ENCODE results near the gene RNF130.

RNF130 gene

GRCh38 chr5:180084638-180085561 lies 13.3 kb upstream of the RNF130 start:
- no peak for DNase-seq

DNA sequence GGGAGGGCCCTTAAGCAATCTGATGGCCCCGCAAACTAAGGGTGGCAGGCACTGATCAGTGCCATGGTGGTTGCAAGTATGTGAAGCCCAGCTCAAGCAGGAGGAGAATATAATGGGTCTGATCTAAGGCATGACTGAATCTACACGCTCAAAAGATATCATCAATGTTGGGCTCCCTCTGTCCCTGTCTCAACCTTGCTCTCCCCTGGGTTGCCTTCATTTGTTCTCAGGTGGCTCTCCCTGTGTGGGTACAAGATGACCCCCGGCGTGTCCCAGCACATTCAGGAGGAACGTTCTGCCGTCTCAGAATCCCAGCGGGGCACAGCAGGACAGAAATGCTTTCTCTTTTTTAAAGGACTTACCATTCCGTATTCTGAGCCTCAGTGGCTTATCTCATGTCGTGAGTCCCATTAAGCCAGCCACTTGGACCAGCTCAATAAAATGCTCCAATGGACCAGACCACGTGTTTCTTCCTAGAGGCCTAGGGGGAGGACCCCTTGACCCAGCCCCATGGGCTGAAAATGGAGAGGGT lies 12.0 kb upstream of the RNF130 start:
- DNase-seq, result no peak

DNA sequence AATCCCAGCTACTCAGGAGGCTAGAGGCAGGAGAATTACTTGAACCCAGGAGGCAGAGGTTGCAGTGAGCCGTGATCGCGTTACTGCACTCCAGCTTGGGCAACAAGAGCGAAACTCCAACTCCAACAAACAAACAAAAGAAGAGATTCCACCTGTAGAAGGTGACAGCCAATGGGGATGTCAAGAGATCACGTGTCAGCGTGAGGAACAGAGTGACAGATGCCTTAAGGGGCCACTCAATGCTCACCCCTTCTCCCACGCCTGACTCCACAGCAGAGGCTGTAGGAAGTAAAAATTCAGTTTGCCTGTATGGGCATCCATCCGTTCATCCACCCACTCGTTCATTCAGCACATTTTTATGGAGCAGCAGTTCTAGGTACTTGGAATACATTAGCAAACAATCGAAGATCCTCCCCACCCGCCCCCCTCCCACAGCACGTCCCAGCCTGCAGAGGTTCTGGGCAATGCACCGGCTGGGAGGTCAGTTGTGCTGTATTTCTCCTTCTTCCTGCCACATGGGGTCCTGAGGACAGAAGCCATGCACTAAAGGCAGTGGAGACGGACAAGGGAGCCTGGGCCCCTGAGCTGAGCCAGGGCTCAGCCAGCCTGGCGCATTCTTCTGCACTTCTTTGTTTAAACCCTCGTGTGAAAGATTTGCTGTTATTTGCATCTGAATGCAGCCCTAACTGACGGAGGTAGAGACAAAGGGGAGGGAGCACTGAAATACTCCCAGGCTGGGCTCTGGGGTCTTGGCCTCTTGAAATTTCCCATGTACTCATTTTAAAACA lies 11.3 kb upstream of the RNF130 start:
- no peak for DNase-seq

DNA sequence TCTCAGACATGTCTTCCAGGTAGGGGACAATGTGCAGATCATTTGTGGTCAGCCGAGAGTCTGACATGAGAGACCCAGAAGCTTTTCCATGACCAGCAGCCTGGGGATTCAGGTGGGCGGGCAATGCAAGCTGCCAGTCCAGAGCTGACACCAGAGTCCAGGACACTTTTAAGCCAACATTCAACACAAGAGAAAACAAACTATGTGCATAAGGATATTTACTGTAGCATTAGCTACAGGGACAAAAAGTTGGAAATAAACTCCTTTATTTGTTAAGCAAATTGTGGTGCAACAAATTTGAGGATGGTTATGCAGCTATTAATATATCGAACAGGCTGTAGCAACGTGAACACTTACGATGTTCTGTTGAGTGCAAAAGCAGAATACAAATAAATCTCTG lies 9.9 kb upstream of the RNF130 start:
- DNase-seq, result no peak

DNA sequence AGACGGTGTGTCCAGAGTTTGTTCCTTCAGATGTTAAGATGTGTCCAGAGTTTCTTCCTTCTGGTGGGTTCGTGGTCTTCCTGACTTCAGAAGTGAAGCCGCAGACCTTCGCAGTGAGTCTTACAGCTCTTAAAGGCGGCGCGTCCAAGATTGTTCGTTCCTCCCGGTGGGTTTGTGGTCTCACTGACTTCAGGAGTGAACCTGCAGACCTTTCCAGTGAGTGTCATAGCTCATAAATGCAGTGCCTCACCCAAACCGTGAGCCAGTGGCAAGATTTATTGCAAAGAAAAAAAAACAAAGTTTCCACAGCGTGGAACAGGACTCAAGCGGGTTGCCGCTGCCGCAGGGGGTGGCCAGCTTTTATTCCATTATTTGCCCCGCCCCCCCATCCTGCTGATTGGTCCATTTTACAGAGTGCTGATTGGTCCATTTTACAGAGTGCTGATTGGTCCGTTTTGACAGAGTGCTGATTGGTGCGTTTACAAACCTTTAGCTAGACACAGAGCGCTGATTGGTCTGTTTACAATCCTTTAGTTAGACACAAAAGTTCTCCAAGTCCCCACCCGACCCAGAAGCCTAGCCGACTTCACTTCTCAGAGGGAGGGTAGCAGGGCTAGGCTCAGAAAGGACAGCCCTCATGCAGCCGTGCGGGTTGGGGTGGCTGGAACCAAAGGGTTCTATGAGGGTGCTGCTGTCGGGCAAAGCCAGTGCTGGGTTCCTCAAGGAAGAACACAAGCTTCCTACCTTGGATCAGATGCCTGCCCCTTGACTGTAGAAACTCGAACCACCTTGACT lies 9.1 kb upstream of the RNF130 start:
- DNase-seq, result peak; percentile 53

DNA sequence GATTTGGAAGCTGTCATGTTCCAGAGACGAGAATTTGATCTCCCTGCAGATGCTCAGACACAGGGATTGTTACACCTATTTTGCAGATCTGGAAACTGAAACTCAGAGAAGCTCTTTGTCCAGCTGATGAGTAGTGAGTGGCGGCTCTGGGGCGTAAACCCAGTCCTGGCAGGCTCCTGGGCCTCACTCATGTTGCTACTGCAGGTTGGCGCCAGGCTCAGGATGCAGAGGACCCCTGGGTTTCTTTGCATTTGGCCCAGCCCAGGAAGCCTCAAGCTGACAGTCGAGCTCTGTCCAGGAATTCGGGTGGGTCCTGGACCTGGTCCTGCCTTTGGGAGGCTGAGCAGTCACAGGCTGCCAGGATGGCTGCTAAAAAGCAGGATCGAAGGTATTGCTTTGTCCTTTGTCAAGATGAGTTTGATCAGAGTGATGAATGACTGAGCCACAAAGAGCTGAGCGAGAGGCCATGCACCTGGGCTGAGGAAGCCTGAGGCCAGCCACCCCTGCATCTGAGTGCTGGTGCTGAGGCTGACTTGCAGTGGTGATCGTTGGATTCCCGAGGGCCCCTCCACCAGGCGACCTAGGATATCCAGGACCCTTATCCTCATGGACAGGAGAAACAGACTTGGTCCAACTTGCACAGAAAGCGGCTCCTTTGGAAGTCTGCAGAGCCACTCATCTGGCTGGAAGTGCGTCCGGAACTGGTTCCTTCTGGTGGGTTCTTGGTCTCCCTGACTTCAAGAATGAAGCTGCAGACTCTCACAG lies 8.3 kb upstream of the RNF130 start:
- DNase-seq, result no peak

- no peak for DNase-seq
These were observed 6.8 kb upstream of the RNF130 start for GRCh38 chr5:180078348-180078747.

DNA sequence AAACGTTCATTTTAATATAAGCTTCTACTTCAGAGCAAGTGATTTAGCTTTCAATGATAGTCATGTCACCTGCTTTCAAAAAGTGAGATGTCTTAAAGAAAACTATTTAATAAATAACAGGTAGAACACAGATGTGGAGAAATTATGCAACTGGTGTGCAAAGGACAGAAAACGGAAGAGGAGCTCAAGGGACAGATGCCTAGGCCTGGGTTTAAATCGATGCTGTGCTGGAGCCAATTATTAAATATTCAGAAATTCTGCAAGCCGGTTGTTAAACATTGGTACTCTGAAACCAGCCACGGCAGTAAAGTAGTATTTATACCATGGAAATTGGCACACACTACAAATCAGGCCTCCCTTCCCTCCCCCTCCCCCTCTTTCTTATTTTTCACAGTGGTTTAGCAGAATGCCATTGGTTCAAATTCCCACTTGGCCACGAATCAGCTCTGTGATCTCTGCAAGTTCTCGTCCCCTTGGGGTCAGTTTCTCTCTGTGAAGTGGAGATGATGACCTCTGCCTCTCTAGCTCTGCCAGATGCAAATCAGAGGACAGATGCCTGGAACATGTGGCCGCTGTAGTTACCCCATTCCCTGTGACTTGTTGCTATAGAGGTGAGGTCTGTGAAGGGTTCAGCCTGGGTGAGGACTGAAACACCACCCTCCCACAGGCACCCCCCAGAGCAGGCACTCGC lies 6.2 kb upstream of the RNF130 start:
- no peak for DNase-seq

DNA sequence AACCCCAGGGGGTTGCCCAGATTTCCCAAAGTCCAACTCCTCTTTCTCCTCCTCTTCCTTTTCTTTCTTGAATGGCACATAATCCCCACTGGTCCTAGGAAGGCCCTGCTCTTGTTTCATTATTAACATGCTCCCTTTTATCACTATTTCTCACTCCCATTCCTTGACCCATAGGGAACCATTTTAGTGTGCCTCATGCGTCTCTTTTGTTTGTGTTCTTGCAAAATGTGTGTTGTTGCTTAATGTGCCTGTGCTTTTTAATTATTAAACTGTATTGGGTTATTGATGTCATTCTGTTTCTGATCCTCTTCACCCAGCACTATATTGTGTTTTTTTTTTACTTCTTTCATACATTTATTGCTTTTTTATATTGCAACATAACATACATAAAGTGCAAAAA lies 4.1 kb upstream of the RNF130 start:
- no peak for DNase-seq

DNA sequence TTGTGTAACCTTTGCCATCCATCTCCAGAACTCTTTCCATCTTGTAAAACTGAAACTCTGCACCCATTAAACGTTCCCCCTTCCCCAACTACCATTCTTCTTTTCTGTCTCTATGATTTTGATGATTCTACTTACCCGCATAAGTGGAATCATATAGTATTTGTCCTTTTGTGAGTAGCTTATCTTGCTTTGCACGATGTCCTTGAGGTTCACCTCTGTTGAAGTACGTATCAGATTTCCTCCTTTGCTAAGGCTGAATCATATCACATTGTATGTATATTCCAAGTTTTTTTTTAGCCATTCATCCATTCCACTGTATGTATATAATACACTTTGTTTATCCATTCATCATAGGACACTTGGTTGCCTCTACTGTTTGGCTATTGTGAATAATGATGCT lies 2.9 kb upstream of the RNF130 start:
- DNase-seq, result no peak

DNA sequence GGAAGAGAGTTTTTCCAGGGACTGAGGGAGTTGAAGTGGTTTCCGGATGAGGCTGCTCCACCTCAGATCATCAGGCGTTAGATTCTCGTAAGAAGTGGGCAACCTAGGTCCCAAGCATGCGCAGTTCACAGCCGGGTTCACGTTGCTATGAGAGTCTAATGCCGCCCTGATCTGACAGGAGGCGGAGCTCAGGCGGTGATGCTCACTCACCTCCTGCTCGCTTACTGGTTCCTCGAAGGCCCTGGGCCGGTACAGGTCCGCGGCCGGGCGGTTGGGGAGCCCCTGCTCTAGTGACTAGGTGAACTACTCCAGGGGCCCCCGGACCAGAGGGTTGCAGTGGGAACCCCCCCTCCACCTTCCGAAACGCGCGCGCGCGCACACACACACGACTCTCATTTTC lies 997 bp upstream of the RNF130 start:
- peak; percentile 28 for DNase-seq

GRCh38 chr5:180072256-180072548 lies 643 bp upstream of the RNF130 start:
- DNase-seq, result no peak

DNA sequence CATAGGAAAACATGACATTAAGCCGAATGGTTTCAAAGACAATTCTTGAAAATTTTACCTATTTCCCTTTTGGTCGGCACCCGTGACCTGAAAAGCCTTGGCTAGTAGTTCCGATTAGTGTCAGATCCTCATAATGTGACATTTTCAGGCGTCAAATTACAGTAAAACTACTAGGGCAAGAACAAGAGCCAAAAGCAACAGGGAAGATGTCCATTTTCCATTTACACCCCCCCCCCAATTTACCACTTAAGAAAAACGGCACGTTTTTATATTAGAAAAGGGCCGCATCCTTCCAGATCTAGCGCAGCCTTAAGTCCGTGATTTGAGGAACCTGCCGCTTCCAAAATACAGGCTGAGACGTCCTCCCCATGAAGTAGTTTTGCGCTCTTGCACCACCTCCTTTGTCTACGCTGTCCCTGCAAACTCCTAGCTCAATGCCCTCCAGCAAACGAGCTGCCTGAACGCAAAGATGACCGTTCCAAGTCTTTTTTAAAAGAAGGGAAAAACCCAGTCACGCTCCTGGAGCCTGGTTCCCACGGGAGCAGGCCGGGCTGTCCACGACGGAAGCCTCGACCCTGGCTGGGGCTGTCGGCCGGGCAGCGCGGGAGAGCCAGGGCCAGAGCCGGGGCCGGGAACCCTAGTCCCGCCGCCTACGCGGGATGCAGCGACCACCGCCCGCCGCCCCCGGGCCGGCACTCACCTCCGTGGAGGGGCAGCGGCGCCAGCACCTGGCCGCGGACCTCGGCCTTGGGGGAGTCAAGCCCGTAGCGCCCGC lies 616 bp downstream of the RNF130 start:
- no peak for DNase-seq

DNA sequence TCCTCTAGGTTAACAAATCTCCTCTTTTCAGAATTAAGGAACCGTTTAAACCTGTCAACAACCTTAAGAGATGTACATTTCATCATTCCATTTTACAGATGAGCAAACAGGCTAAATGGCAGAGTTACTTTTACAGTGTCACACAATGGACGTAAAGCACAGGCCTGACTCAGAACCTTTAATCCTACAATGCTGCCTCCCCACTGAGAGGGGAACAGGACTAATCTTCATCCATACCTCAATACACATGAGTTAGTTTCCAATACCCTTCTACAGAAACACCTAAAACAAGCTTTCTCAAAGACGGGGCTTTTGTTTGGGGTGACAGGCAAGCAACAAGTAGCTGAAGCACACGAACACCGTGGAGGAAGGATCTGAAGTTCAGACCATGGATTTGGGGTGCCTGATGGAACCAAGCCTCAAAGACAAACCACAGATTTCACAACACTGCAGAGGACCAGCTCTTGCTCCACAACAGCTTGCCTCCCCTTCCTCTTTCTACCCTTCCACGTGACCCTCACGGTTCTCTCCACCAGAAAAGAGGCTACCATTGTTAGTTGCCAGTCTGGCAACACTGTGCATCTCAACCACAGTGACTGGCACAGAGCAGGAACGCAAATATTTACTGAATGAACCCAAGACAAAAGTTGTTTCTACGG lies 1.8 kb downstream of the RNF130 start:
- DNase-seq, result no peak

GRCh38 chr5:180068519-180069090 lies 3.0 kb downstream of the RNF130 start:
- no peak for DNase-seq

DNA sequence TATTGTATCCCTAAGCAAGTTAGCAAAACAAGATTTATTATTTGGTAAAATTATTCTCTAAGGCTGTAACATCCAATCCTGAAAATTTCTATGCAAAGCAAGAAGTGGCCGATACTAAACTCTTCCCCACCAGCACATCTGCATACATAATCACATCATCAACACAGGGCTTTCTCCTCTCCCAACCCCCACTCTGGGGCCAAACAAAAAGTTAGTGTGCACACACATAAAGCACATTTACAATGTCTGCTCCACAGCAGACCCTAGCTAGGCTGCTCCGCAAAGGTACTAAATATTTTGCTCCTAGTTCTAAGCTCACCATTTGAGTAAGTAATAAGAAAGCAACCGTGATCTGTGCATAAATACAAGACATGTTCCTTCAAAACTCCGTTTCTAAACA lies 3.6 kb downstream of the RNF130 start:
- DNase-seq, result no peak

DNA sequence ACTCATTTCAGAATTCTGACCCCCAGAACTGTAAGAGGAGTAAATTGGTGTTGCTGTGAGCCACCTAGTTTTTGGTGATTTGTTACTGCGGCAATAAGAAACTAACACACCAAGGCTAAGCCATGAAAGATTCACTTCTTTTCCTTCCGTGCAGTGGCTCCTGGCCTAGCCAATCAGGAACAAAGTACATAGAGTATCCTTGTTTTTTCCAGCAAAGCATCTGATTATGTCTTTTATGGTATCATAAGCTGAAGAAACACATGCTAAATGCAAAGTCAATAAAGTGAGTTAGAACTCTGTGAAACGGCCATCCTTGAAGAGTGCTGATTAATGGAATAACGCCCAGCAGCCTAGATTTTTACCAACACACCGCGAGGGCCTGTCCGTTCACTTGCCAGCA lies 11.4 kb downstream of the RNF130 start:
- no peak for DNase-seq

DNA sequence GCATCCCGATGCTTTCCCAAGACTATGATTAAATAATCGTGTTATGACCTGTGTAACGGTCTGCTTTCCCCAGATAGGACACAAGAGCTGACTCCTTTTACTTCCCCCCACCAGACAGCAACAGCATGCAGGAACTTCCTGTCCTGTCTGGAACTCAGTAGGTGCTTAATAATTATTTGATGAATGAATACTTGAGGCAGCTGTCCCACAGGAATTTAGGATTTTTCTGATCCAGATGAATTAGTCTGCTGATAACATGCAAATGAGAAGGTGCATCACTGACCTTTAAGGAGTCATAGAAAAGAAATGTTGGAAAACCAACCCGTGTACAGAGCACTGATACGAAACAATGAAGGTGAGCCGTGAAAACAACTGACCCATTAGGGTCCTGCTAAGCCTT lies 12.2 kb downstream of the RNF130 start:
- DNase-seq, result no peak

DNA sequence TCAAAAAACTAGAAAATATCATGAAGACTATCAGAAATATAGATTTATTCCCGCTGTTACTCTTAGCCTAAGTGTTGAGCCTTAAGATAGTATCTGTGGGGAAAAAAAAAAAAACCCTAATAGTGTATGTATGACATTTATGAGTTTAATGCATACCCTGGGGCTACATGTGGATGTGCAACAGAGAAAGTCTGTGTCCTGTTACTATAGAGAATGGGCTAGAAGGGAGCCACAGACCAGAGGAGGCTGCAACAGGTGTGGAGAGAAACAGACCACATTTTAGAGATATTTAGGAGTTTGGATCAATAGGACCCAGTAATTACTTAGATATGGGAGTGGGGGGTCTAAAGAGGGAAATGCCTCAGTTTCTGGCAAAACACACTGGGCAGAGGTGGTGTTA lies 15.4 kb downstream of the RNF130 start:
- no peak for DNase-seq

DNA sequence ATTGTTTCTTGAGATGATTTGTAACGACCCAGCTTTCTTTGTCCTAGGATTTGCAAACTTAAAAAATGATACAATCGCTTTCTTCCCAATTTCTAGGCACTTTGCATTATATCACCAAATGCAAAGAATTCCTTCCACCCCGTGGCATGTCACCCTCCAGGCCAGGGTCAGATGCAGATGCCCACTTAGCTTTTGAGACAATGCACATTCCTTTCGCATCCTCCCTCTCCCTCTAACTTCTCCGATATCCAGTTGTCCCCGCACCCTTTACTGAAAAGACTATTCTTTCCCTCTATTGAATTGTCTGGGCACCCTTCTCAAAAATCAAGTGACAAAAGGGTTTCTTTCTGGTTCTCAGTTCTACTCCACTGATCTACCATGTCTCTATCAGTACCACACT lies 17.3 kb downstream of the RNF130 start:
- no peak for DNase-seq

Data from activated CD8-positive, alpha-beta memory T cell treated with anti-CD3 and anti-CD28 coated beads, Interleukin-2, amount 50 U/mL, for 4 hours (primary cell).